Pulmonary artery endothelial cell (primary cell): ENCODE data around the gene SKIC2. TPM values are rescaled to one million over a fixed set of nuclear protein-coding genes. Genes with fewer than 3 reads are reported as not detected.
"Not testable (repeated sequence)": the region's sequence is repeated elsewhere in the genome, so short reads cannot be mapped to it uniquely, and the experiment has no call there.

ENCODE experiments used
- DNase-seq: peaks from one replicate; pipeline ENCODE4 v3.0.0-alpha.2; 2011; ENCODE audit warnings: low read depth, low spot score
- total RNA-seq: library from RNA; depleted of rRNA; stranded (reverse); fragments of >200 nt; gene quantifications from 2 replicates; pipeline ENCODE4 v1.2.3, GENCODE V29; 2014

Gene SKIC2
- total RNA-seq, 1 donor from 2014 or later: 42.9 TPM

GRCh38 chr6:32003301-32003700 lies 44.3 kb downstream of the SKIC2 start:
- DNase-seq: not testable (repeated sequence)

- not testable (repeated sequence) for DNase-seq
These were observed 45.4 kb downstream of the SKIC2 start for GRCh38 chr6:32004393-32004792.

DNA sequence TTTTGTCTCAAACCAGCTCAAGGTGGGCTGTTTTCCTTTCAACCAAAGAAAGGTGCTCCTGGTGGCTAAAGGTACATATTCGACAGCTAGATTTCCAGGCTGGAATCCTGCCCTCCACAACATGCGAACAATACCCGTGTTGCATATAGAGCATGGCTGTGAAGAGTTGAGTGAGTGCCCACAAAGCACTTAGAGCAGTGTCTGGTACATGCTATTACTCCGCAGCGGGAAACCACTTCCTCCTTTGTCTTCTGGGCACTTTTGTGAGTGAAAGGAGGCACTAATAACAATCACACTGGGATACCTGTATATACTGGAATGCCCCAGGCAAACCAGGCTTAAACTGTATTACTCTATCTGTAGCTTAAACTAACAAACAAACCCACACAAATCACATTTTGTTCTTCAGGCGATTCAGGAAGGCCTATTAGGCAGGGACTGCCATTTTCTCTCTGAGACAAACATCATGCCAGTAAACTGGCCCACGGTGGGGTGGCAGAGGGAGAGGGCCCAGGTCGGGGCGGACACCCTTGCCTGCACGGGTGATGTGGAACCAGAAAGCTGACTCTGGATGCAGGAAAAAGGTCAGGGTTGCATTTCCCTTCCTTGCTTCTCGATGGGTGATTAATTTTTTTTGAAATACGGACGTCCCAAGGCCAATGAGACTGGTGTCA lies 46.0 kb downstream of the SKIC2 start:
- not testable (repeated sequence) for DNase-seq

DNA sequence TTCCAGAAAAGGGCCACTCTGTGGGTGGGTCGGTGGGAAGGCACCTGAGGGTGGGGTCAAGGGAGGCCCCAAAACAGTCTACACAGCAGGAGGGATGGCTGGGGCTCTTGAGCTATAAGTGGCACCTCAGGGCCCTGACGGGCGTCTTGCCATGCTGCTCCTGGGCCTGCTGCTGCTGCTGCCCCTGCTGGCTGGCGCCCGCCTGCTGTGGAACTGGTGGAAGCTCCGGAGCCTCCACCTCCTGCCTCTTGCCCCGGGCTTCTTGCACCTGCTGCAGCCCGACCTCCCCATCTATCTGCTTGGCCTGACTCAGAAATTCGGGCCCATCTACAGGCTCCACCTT lies 46.5 kb downstream of the SKIC2 start:
- not testable (repeated sequence) for DNase-seq

- not testable (repeated sequence) for DNase-seq
These were observed 47.1 kb downstream of the SKIC2 start for GRCh38 chr6:32005991-32006529.

- not testable (repeated sequence) for DNase-seq
These were observed 48.1 kb downstream of the SKIC2 start for GRCh38 chr6:32007086-32007485.

GRCh38 chr6:32008037-32008436 lies 49.1 kb downstream of the SKIC2 start:
- DNase-seq: not testable (repeated sequence)

DNA sequence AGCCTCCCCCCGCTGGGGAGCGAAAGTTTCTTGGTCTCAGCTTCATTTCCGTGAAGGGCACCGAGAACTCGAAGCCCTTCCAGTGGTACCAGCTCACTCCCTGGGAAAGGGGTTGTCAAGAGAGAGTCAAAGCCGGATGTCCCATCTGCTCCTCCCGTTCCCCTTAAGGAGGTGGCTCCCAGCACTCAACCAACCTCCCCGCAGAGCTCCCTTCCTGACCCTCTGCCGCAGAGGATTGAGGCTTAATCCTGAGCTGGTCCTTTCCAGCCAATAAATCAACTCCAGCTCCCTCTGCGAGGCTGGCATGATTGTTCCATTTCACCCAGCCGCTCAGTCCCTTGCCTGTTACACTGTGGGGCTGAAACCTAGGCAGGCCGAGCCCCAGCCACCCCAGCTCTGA lies 49.6 kb downstream of the SKIC2 start:
- not testable (repeated sequence) for DNase-seq

DNA sequence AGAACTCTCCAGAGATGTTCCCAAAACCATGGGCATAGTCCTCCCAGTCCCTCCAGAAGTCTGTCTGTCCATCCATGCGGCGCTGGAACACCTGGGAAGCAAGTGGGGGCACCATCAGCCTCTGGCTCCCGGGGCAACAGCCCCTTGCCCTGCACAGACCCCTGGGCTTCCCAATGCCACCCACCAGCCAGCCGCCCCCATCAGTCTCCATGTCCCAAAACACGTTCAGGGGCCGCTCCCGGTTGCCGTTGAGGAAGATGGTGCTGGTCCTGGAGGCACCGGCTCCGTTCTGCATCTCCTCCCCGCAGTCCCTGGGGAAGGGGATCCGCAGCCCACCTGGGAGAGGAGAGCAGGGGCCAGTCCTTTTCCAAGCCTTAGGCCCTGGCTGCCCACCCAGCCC lies 50.6 kb downstream of the SKIC2 start:
- DNase-seq: not testable (repeated sequence)

GRCh38 chr6:32010856-32011530 lies 52.0 kb downstream of the SKIC2 start:
- not testable (repeated sequence) for DNase-seq

DNA sequence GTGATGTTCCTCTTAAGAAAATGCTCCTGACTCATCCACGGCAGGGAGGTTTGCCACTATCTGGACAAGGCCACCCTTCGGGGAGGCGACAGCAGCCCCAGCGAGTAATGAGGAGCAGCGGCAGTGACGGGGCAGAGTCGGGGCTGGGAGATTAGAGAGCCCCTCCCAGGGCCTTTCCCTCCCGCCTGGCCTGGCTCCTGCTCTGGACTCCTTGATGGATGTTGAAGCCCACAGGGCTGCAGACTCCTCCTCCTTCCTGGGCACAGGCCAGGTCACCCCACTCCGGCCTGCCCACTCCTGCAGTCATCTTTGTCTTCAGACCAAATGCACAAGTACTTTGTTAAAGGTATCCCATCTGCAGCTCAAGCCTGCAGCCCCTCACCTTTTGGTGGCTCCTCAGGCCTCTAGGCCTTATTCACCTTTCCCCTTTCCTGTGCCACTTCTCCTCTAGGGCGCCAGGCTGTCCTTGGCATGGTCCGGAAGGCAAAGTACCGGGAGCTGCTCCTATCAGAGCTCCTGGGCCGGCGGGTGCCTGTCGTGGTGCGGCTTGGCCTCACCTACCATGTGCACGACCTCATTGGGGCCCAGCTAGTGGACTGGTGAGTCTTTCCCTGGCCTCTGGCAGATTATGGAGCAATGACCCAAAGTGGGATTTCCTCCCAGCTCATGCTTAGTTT lies 54.1 kb downstream of the SKIC2 start:
- DNase-seq: not testable (repeated sequence)

DNA sequence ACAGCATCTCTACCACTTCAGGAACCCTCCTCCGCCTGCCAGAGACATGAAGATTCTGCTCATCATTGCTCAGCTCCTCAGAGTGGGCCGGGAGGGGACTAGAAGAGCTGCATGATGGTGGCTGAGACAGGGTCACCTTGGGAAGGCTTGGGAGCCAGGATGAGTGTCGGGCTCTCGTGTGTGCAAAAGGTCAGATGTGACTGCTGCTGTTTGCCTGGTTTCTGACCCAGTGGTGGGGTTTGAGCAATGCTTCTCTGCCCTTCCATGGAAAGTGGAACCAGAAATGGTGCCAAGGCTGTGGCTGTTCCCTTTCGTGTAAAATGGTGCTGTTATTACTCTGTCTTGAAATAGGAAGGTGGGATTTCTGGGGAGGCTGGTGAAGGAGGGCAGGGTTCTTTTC lies 54.8 kb downstream of the SKIC2 start:
- DNase-seq: not testable (repeated sequence)

DNA sequence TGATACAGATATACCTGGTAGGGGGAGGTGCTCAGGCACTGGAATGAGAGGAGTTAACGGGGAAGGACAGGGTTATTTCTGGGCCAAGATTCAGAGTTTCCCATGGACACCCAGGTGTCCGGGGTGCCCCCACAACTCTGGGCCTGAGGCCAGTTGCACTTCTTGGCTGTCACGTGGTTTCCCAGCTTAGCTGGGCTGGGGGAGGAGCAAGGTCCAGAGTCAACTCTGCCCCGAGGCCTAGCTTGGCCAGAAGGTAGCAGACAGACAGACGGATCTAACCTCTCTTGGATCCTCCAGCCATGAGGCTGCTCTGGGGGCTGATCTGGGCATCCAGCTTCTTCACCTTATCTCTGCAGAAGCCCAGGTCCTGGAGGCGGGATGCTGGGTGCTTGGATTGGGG lies 55.6 kb downstream of the SKIC2 start, which contains the start of gene C4B:
C4B (plus strand) TSS at position 249 of the 400 bp plus-strand sequence; CDS start at position 300, 51 bp downstream.
- not testable (repeated sequence) for DNase-seq

Other genes starting within 250 kb of the SKIC2 start
- not detected in 2 replicates for gene LY6G6D, start 243.8 kb upstream of the SKIC2 start, total RNA-seq
- gene LY6G6C, start 237.4 kb upstream of the SKIC2 start, total RNA-seq: not detected in 2 replicates
- gene MPIG6B, start 235.8 kb upstream of the SKIC2 start, total RNA-seq: not detected in 2 replicates
- gene DDAH2, start 229.9 kb upstream of the SKIC2 start, total RNA-seq: 84.0 and 89.4 TPM in 2 replicates
- 860 and 926 TPM in 2 replicates for gene CLIC1, start 222.6 kb upstream of the SKIC2 start, total RNA-seq
- 6.1 and 6.7 TPM in 2 replicates for gene MSH5, start 219.2 kb upstream of the SKIC2 start, total RNA-seq
- 0.78 and 0.92 TPM in 2 replicates for gene SAPCD1, start 196.5 kb upstream of the SKIC2 start, total RNA-seq
- under 0.01 and 0.11 TPM in 2 replicates for gene VWA7, start 181.8 kb upstream of the SKIC2 start, total RNA-seq
- 73.2 and 74.0 TPM in 2 replicates for gene VARS1, start 163.4 kb upstream of the SKIC2 start, total RNA-seq
- gene LSM2, start 152.2 kb upstream of the SKIC2 start, total RNA-seq: 45.8 and 55.3 TPM in 2 replicates
- 0.53 and 1.9 TPM in 2 replicates for gene HSPA1L, start 143.9 kb upstream of the SKIC2 start, total RNA-seq
- 33.6 and 431 TPM in 2 replicates for gene HSPA1A, start 143.6 kb upstream of the SKIC2 start, total RNA-seq
- gene HSPA1B, start 131.4 kb upstream of the SKIC2 start, total RNA-seq: 48.7 and 575 TPM in 2 replicates
- 54.3 and 71.7 TPM in 2 replicates for gene NEU1, start 96.4 kb upstream of the SKIC2 start, total RNA-seq
- 0.07 TPM in 1 of 2 replicates, not detected in the other for gene SLC44A4, start 80.2 kb upstream of the SKIC2 start, total RNA-seq
- 46.4 and 61.8 TPM in 2 replicates for gene EHMT2, start 61.5 kb upstream of the SKIC2 start, total RNA-seq
- gene ZBTB12, start 57.1 kb upstream of the SKIC2 start, total RNA-seq: 3.5 and 5.2 TPM in 2 replicates
- not detected in 2 replicates for gene C2, start 31.5 kb upstream of the SKIC2 start, total RNA-seq
- 3.4 and 4.0 TPM in 2 replicates for gene CFB, start 13.1 kb upstream of the SKIC2 start, total RNA-seq
- gene NELFE, start 204 bp upstream of the SKIC2 start, total RNA-seq: 110 and 121 TPM in 2 replicates
- 10.1 and 11.6 TPM in 2 replicates for gene DXO, start 13.0 kb downstream of the SKIC2 start, total RNA-seq
- gene C4A, start 22.9 kb downstream of the SKIC2 start, total RNA-seq: 0.46 and 1.3 TPM in 2 replicates
- 0.66 and 1.0 TPM in 2 replicates for gene C4B, start 55.6 kb downstream of the SKIC2 start, total RNA-seq
- gene CYP21A2, start 79.2 kb downstream of the SKIC2 start, total RNA-seq: not detected in 2 replicates
- 0.21 and 0.73 TPM in 2 replicates for gene TNXB, start 150.2 kb downstream of the SKIC2 start, total RNA-seq
- gene ATF6B, start 169.1 kb downstream of the SKIC2 start, total RNA-seq: 13.7 and 13.9 TPM in 2 replicates
- 6.3 and 6.7 TPM in 2 replicates for gene FKBPL, start 171.1 kb downstream of the SKIC2 start, total RNA-seq
- 0.07 TPM in 1 of 2 replicates, not detected in the other for gene PRRT1, start 192.8 kb downstream of the SKIC2 start, total RNA-seq
- 35.1 and 69.7 TPM in 2 replicates for gene PPT2, start 195.0 kb downstream of the SKIC2 start, total RNA-seq
- 1.2 and 1.3 TPM in 2 replicates for gene EGFL8, start 205.4 kb downstream of the SKIC2 start, total RNA-seq
- gene AGPAT1, start 216.9 kb downstream of the SKIC2 start, total RNA-seq: 8.3 and 11.0 TPM in 2 replicates
- gene RNF5, start 219.2 kb downstream of the SKIC2 start, total RNA-seq: 31.5 and 35.3 TPM in 2 replicates
- 0.26 and 0.53 TPM in 2 replicates for gene AGER, start 225.1 kb downstream of the SKIC2 start, total RNA-seq
- 41.8 and 48.7 TPM in 2 replicates for gene PBX2, start 231.0 kb downstream of the SKIC2 start, total RNA-seq
- 6.0 and 7.1 TPM in 2 replicates for gene GPSM3, start 233.5 kb downstream of the SKIC2 start, total RNA-seq